ENCODE results near the gene TUBA4A. TPM values are rescaled to one million over a fixed set of nuclear protein-coding genes. Genes with fewer than 3 reads are reported as not detected.
A peak's percentile ranks its signal among the peaks of the same experiment; 100 is the strongest.

TUBA4A gene
- total and polyA plus RNA-seq, 9 of the 15 experiments (the other 6 are each of a cell fraction or from before 2014, with no cell fraction given) = 25.1 to 174 (median 42.4) TPM

DNA sequence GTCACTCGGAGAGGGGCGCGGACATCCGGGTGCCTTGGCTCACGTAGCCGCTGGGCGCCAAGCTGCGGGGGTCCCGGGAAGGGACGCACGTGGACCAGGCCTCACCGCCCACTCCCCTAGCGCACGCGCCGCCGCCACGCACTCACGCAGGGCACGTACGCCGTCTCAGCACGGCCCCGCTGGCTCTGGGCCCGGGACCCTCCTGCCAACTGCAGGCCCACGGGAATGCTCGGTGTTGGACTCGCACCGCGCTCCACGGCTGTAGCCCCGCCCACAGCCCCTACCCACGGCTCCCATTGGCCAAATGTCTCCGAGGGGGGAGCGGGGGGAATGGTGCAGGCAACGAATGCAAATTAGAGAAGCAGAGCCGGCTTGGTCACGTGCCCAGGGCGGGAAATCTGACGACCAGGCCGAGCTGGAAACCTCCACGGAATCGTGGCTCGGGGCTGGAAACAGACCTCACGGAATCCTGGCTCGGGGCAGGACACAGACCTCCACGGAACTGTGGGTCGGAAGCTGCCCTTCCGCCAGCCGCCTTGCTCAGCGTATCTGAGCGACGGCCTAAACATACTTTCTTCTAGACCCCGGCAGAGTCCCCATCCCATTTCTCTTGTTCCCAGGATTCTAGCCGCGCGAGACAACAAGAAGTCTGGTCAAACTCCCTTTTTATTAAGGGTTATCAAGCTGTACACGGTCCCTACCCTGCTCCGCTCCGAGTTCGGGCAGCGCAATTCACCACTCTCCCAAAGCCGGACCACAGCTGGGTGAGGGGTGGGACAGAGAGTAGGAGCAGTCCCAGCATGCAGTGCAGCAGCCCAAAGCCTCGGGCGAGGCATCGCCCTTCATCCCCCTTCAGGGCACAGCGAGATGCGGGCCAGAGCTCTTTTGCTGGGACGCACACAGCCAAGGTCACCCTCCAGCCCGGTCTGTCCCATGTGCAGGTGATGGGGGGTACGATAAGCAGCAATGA lies 34.7 kb downstream of the TUBA4A start, which contains the start of gene ABCB6:
Gene ABCB6, minus strand, starts transcription at position 227 of the 970 bp plus-strand sequence. CDS start 285 bp downstream, outside the sequence.
- H3K9ac ChIP-seq (ENCODE audit: insufficient read depth in 1 of 2, low read depth in 2 of 2, low read length in 2 of 2) = peak within 1 kb of the TSS; percentile 73 to 89
- H2AFZ ChIP-seq (ENCODE audit: low read depth, low read length) = peak within 1 kb of the TSS; percentile 75
- peak; percentile 82 to 95 (median 90) for DNase-seq (ENCODE audit: extremely low read depth in 1 of 4, low spot score in 3 of 4)
- peak; percentile 94 for FAIRE-seq
- ChIA-PET CTCF (ENCODE audit: low intra/inter-chr PET ratio) (no interaction called here), POLR2A (interaction anchor here (0.6 to 2.2 kb wide), 10 partner anchors 8 to 231 kb away, joined by 3 to 12 read pairs (median 6); partner anchors contain the start of genes ANKZF1, ATG9A, CNPPD1 and DNAJB2)
- peak within 1 kb of the TSS; percentile 92 for H3K4me2 ChIP-seq (ENCODE audit: insufficient read depth, low read length)
- no TSS peak for BruUV-seq (replicated peaks)
- in situ Hi-C loops (cut with MboI) = no loop called here
- H4K20me1 ChIP-seq (replicated peaks; ENCODE audit: control insufficient read depth, insufficient read depth, low read length) = 0 out of 2 replicates have a peak, but pooled peaks cover 2% of the 10 kb centered on the region
- intact Hi-C loops (cut with micrococcal nuclease) = loop anchor here (1.0 to 2.0 kb wide), 4 partner anchors 10 to 60 kb away; partner anchors contain the start of genes ANKZF1, ATG9A, DNAJB2 and NHEJ1
- peak; percentile 91 for ATAC-seq
- peak within 1 kb of the TSS; percentile 58 for H3K4me3 ChIP-seq
- no peaks in the 10 kb centered on the region for H3K9me3 ChIP-seq (replicated peaks; ENCODE audit: control insufficient read depth, insufficient read depth, low read depth, low read length)
- H3K27ac ChIP-seq (ENCODE audit: extremely low read depth, low read depth, low read length) = peak within 1 kb of the TSS; percentile 89
- peaks cover 13 to 53% of the 10 kb centered on the region in 2 experiments; a peak in 4 of 5 replicates for H3K4me1 ChIP-seq (replicated peaks in 1 of 2; ENCODE audit: control insufficient read depth in 2 of 2, insufficient read depth in 2 of 2, low read length in 2 of 2)
- peaks cover 27% of the 10 kb centered on the region for H3K79me2 ChIP-seq (ENCODE audit: control insufficient read depth, insufficient read depth, low read length)
- H3K36me3 ChIP-seq (ENCODE audit: control insufficient read depth, insufficient read depth, low read length) = peaks cover 73% of the 10 kb centered on the region
- 28% methylated on average over 41 of the region's 71 CpGs for WGBS (ENCODE audit: insufficient coverage, low coverage, missing lambda C conversion rate)
- no peaks in the 10 kb centered on the region for H3K9me1 ChIP-seq (ENCODE audit: control insufficient read depth, insufficient read depth, low read length)
- H3K27me3 ChIP-seq (ENCODE audit: control insufficient read depth in 2 of 2, insufficient read depth in 2 of 2, low read length in 2 of 2) = no peaks in the 10 kb centered on the region
- TF ChIP-seq PML (IDR thresholded peaks at IDR 0.05; ENCODE audit: low read length) (peak; percentile 50; the same call in 1 of the 2 replicates), BRF1 (IDR thresholded peaks at IDR 0.05; ENCODE audit: borderline replicate concordance, extremely low read depth, insufficient read length) (no peak), ZKSCAN3 (CRISPR knock-in tag; IDR thresholded peaks at IDR 0.05) (no peak), HCFC1 (IDR thresholded peaks at IDR 0.05; ENCODE audit: low read depth, low read length) (no peak), ZNF79 (CRISPR knock-in tag; IDR thresholded peaks at IDR 0.05; ENCODE audit: low read depth) (no peak), RUNX1 (IDR thresholded peaks at IDR 0.05; ENCODE audit: low read depth) (0 out of 2 replicates have a peak, but pooled peaks have one; percentile 21), CBFA2T2 (conservative IDR thresholded peaks at IDR 0.05) (peak; percentile 76), TBP (optimal IDR thresholded peaks at IDR 0.05; ENCODE audit: low read depth, low read length) (peak; percentile 72), SIRT6 (IDR thresholded peaks at IDR 0.05; ENCODE audit: low read depth, low read length) (no peak), GABPB1 (CRISPR knock-in tag; IDR thresholded peaks at IDR 0.05) (peak; percentile 55)
- TF ChIP-seq, protein P1, sequence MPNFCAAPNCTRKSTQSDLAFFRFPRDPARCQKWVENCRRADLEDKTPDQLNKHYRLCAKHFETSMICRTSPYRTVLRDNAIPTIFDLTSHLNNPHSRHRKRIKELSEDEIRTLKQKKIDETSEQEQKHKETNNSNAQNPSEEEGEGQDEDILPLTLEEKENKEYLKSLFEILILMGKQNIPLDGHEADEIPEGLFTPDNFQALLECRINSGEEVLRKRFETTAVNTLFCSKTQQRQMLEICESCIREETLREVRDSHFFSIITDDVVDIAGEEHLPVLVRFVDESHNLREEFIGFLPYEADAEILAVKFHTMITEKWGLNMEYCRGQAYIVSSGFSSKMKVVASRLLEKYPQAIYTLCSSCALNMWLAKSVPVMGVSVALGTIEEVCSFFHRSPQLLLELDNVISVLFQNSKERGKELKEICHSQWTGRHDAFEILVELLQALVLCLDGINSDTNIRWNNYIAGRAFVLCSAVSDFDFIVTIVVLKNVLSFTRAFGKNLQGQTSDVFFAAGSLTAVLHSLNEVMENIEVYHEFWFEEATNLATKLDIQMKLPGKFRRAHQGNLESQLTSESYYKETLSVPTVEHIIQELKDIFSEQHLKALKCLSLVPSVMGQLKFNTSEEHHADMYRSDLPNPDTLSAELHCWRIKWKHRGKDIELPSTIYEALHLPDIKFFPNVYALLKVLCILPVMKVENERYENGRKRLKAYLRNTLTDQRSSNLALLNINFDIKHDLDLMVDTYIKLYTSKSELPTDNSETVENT (CRISPR knock-in tag; IDR thresholded peaks at IDR 0.05) = peak; percentile 64; the same call in 1 of the 2 replicates
- TF ChIP-seq, protein P2, sequence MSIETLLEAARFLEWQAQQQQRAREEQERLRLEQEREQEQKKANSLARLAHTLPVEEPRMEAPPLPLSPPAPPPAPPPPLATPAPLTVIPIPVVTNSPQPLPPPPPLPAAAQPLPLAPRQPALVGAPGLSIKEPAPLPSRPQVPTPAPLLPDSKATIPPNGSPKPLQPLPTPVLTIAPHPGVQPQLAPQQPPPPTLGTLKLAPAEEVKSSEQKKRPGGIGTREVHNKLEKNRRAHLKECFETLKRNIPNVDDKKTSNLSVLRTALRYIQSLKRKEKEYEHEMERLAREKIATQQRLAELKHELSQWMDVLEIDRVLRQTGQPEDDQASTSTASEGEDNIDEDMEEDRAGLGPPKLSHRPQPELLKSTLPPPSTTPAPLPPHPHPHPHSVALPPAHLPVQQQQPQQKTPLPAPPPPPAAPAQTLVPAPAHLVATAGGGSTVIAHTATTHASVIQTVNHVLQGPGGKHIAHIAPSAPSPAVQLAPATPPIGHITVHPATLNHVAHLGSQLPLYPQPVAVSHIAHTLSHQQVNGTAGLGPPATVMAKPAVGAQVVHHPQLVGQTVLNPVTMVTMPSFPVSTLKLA (conservative IDR thresholded peaks at IDR 0.05) = peak; percentile 86 to 94
